DMS114 treated with DMSO at 0.1 percent for 48 hours (cell line): ENCODE results near the gene FERMT3.
A peak's percentile ranks its signal among the peaks of the same experiment; 100 is the strongest.
"Not testable (repeated sequence)": the region's sequence is repeated elsewhere in the genome, so short reads cannot be mapped to it uniquely, and the experiment has no call there.

ENCODE experiments used
- DNase-seq: peaks from one replicate; lab custom pipeline; 2025; ENCODE audit not compliant: unreplicated experiment; lab: John Stamatoyannopoulos, UW

The FERMT3 gene

GRCh38 chr11:64233913-64234586, 27.5 kb downstream of the FERMT3 start, which contains the start of gene VEGFB:
Gene VEGFB (plus strand): TSS chr11:64234584. CDS start chr11:64234834, 250 bp downstream.
- no peak for DNase-seq

GRCh38 chr11:64234647-64235379, 28.3 kb downstream of the FERMT3 start:
- DNase-seq = no peak

- DNase-seq = no peak
Measured at GRCh38 chr11:64235437-64236161, 29.1 kb downstream of the FERMT3 start.

- no peak for DNase-seq
Measured at GRCh38 chr11:64237484-64237951, 31.0 kb downstream of the FERMT3 start.

GRCh38 chr11:64238076-64238475, 31.6 kb downstream of the FERMT3 start:
- no peak for DNase-seq

GRCh38 chr11:64238999-64239398, 32.5 kb downstream of the FERMT3 start:
- no peak for DNase-seq

- DNase-seq = no peak
Measured at GRCh38 chr11:64239662-64240434, 33.3 kb downstream of the FERMT3 start.

- DNase-seq = peak; percentile 89
Measured at GRCh38 chr11:64240435-64241240, 34.1 kb downstream of the FERMT3 start, which contains the start of gene FKBP2. Gene FKBP2 (plus strand): TSS chr11:64241095. CDS start chr11:64242388, 1,293 bp downstream.

- DNase-seq = peak; percentile 97
Measured at GRCh38 chr11:64241241-64241490, 34.6 kb downstream of the FERMT3 start.

GRCh38 chr11:64241491-64242374, 35.2 kb downstream of the FERMT3 start:
- DNase-seq = peak; percentile 27

GRCh38 chr11:64243236-64243854, 36.8 kb downstream of the FERMT3 start:
- DNase-seq = no peak

- no peak for DNase-seq
Measured at GRCh38 chr11:64244107-64244506, 37.6 kb downstream of the FERMT3 start.

- DNase-seq = no peak
Measured at GRCh38 chr11:64244966-64245365, 38.4 kb downstream of the FERMT3 start.

GRCh38 chr11:64245401-64245796, 38.9 kb downstream of the FERMT3 start:
- DNase-seq = no peak

- no peak for DNase-seq
Measured at GRCh38 chr11:64245797-64246620, 39.5 kb downstream of the FERMT3 start.

GRCh38 chr11:64246621-64246870, 40.0 kb downstream of the FERMT3 start:
- DNase-seq = not testable (repeated sequence)

GRCh38 chr11:64246871-64247728, 40.6 kb downstream of the FERMT3 start, which contains the start of gene PPP1R14B:
Gene PPP1R14B (minus strand): TSS chr11:64246943. CDS start chr11:64246673, 270 bp downstream.
- peak; percentile 71 for DNase-seq
